Endothelial cell of umbilical vein (primary cell): ENCODE data around the gene SRRM2. TPM values are rescaled to one million over a fixed set of nuclear protein-coding genes. Genes with fewer than 3 reads are reported as not detected.

Experiments
- BruUV-seq: library from RNA; stranded (reverse); fragments of 400-500 nt; replicated peaks from 2 replicates; lab custom pipeline; 2021; lab: Mats Ljungman, UMichigan
- CTCF ChIA-PET: fragments of 300-600, 350-600 bp; sonication (Branson Sonifier 250); formaldehyde crosslinking; loops from one replicate; lab custom pipeline; 2021; ENCODE audit warnings: antibody characterized with exemption, inconsistent platforms; lab: Charles Lee
- POLR2A ChIA-PET: fragments of 300-600, 350-600 bp; sonication (Branson Sonifier 250); formaldehyde crosslinking; loops from one replicate; lab custom pipeline; 2021; ENCODE audit warnings: antibody characterized with exemption, inconsistent platforms; lab: Charles Lee
- DNase-seq: peaks from one replicate; pipeline ENCODE4 v3.0.0-alpha.2; 2011; ENCODE audit warnings: low read depth, low spot score
- FAIRE-seq: peaks from 2 replicates; lab custom pipeline; 2011; peaks lifted over from hg19 to GRCh38; lab: Jason Lieb, UNC
- H2AFZ ChIP-seq: 2 replicates; pipeline ENCODE4 v1.6.0; 2012; ENCODE audit warnings: low read depth, low read length, control low read depth, inconsistent platforms
- H3K27ac ChIP-seq: 2 replicates; pipeline ENCODE4 v1.5.1; 2011; ENCODE audit warnings: low read depth, mild to moderate bottlenecking, control low read depth, low read length, moderate library complexity; ENCODE audit not compliant: insufficient read depth
- H3K27me3 ChIP-seq, 2 experiments: 2 replicates each; pipeline versions ENCODE4 v1.6.0 to v1.6.1; 2011; ENCODE audit warnings: low read length in 2 of 2, mixed read lengths in 1 of 2; ENCODE audit not compliant: control insufficient read depth in 2 of 2, insufficient read depth in 2 of 2
- H3K36me3 ChIP-seq, 2 experiments: 2 replicates in 1 of 2; 3 replicates in 1 of 2; pipeline ENCODE4 v1.5.1; 2011; ENCODE audit warnings: low read length in 2 of 2, mild to moderate bottlenecking in 1 of 2, moderate library complexity in 1 of 2; ENCODE audit not compliant: control insufficient read depth in 2 of 2, insufficient read depth in 2 of 2; ENCODE audit errors: extremely low read depth in 1 of 2
- H3K4me1 ChIP-seq: 3 replicates; pipeline ENCODE4 v1.5.1; 2011; ENCODE audit warnings: mild to moderate bottlenecking, low read length; ENCODE audit not compliant: control insufficient read depth, insufficient read depth; ENCODE audit errors: extremely low read depth
- H3K4me2 ChIP-seq: 2 replicates; pipeline ENCODE4 v1.6.1; 2011; ENCODE audit warnings: low read length, control low read depth, mixed read lengths; ENCODE audit not compliant: insufficient read depth
- H3K4me3 ChIP-seq, 3 experiments: fragments of 200-600 bp in 1 of 3; sonication (generic), shearing (Covaris generic) in 1 of 3; replicated peaks in 1 of 3; 2 replicates each; pipeline ENCODE4 v1.5.1; 2011 to 2016; ENCODE audit warnings: control low read depth in 3 of 3, low read length in 3 of 3, mild to moderate bottlenecking in 2 of 3, inconsistent platforms in 1 of 3, low read depth in 1 of 3, moderate library complexity in 1 of 3; ENCODE audit not compliant: insufficient read depth in 1 of 3
- H3K79me2 ChIP-seq: 2 replicates; pipeline ENCODE4 v1.6.0; 2012; ENCODE audit warnings: low read length, inconsistent platforms; ENCODE audit not compliant: control insufficient read depth, insufficient read depth
- H3K9ac ChIP-seq: replicated peaks from 2 replicates; pipeline ENCODE3; 2011; ENCODE audit warnings: low read length, control low read depth; ENCODE audit not compliant: insufficient read depth; ENCODE audit errors: extremely low read depth
- H3K9me1 ChIP-seq: replicated peaks from 3 replicates; pipeline ENCODE4 v1.6.0; 2011; ENCODE audit warnings: mild to moderate bottlenecking, low read length; ENCODE audit not compliant: control insufficient read depth, insufficient read depth; ENCODE audit errors: extremely low read depth
- H3K9me3 ChIP-seq: replicated peaks from 2 replicates; pipeline ENCODE4 v1.5.1; 2012; ENCODE audit warnings: low read length, inconsistent platforms; ENCODE audit not compliant: control insufficient read depth, insufficient read depth
- H4K20me1 ChIP-seq: replicated peaks from 2 replicates; pipeline ENCODE3; 2011; ENCODE audit warnings: mild to moderate bottlenecking, low read length; ENCODE audit not compliant: control insufficient read depth, insufficient read depth; ENCODE audit errors: extremely low read depth
- EZH2 ChIP-seq: IDR thresholded peaks from 2 replicates; pipeline ENCODE4 v1.6.1; 2012; ENCODE audit warnings: borderline replicate concordance, low read depth, mild to moderate bottlenecking, moderate library complexity, low read length, inconsistent platforms; ENCODE audit not compliant: severe bottlenecking
- FOS ChIP-seq: IDR thresholded peaks from 2 replicates; pipeline ENCODE4 v1.6.1; 2011; ENCODE audit warnings: mild to moderate bottlenecking, low read length, moderate library complexity, borderline replicate concordance; ENCODE audit not compliant: insufficient read depth
- GATA2 ChIP-seq: IDR thresholded peaks from 2 replicates; pipeline ENCODE4 v1.7.0; 2011; ENCODE audit warnings: low read depth, mild to moderate bottlenecking, moderate library complexity, mixed read lengths, low read length; ENCODE audit not compliant: insufficient read length, insufficient read depth
- JUN ChIP-seq: IDR thresholded peaks from 2 replicates; pipeline ENCODE4 v1.6.1; 2011; ENCODE audit warnings: borderline replicate concordance, low read depth; ENCODE audit not compliant: insufficient read length, insufficient read depth
- MYC ChIP-seq: IDR thresholded peaks from one replicate; pipeline ENCODE4 v1.6.1; 2011; ENCODE audit warnings: mild to moderate bottlenecking, low read depth, low read length
- POLR2A ChIP-seq: IDR thresholded peaks from 2 replicates; pipeline ENCODE4 v1.6.1; 2012; ENCODE audit warnings: low read depth, mild to moderate bottlenecking, control low read depth, low read length
- POLR2AphosphoS5 ChIP-seq: IDR thresholded peaks from 2 replicates; pipeline ENCODE4 v1.6.1; 2012; ENCODE audit warnings: low read depth, mild to moderate bottlenecking, control low read depth, low read length, moderate library complexity; ENCODE audit not compliant: insufficient read depth
- dilution Hi-C: fragments of 300-500 bp; cut with MboI; formaldehyde crosslinking; loops from one replicate; pipeline ENCODE4 v1.15.0; 2019; ENCODE audit warnings: low sequenced_read_pairs; ENCODE audit not compliant: extremely low pct_ligation_motif_present
- intact Hi-C: fragments of 100-400 bp; cut with micrococcal nuclease; formaldehyde crosslinking; loops from one replicate; pipeline ENCODE4 v1.10.0; 2022
- polyA plus RNA-seq, 4 experiments: library from polyadenylated mRNA; depleted of rRNA in 3 of 4; stranded (reverse) in 3 of 4; unstranded in 1 of 4; fragments of >200 nt; gene quantifications; 2 replicates each; pipeline versions ENCODE4 v1.2.1 to v1.2.3, GENCODE V29; 2011 to 2012; ENCODE audit warnings: missing spikeins in 1 of 4
- total RNA-seq: library from RNA; stranded (reverse); gene quantifications from 2 replicates; pipeline ENCODE4 v1.2.3, GENCODE V29; 2021
- TF ChIP-seq, protein P1 (sequence below), 2 donors: IDR thresholded peaks; 1 replicate in 1 of 2; 2 replicates in 1 of 2; pipeline ENCODE4 v1.5.1; 2011; ENCODE audit warnings: low read length in 2 of 2, mild to moderate bottlenecking in 2 of 2, moderate library complexity in 2 of 2, control low read depth in 1 of 2, inconsistent platforms in 1 of 2, low read depth in 1 of 2; ENCODE audit not compliant: insufficient read depth in 1 of 2; ENCODE audit errors: extremely low read depth in 1 of 2
- TF ChIP-seq, protein P2 (sequence below): IDR thresholded peaks from 2 replicates; pipeline ENCODE4 v1.6.1; 2011; ENCODE audit not compliant: insufficient read depth, insufficient read length

SRRM2 gene
- total and polyA plus RNA-seq, 2 donors (not counting 3 experiments of a cell fraction or from before 2014, with no cell fraction given), result 270 to 483 TPM

- no peaks in the 10 kb centered on the region for H3K9me1 ChIP-seq
- no peak overlapping the region for H3K27ac ChIP-seq
- no peaks in the 10 kb centered on the region for H4K20me1 ChIP-seq
- H3K79me2 ChIP-seq, result no peaks in the 10 kb centered on the region
- dilution Hi-C loops, result no loop called here
- TF ChIP-seq, protein P1, sequence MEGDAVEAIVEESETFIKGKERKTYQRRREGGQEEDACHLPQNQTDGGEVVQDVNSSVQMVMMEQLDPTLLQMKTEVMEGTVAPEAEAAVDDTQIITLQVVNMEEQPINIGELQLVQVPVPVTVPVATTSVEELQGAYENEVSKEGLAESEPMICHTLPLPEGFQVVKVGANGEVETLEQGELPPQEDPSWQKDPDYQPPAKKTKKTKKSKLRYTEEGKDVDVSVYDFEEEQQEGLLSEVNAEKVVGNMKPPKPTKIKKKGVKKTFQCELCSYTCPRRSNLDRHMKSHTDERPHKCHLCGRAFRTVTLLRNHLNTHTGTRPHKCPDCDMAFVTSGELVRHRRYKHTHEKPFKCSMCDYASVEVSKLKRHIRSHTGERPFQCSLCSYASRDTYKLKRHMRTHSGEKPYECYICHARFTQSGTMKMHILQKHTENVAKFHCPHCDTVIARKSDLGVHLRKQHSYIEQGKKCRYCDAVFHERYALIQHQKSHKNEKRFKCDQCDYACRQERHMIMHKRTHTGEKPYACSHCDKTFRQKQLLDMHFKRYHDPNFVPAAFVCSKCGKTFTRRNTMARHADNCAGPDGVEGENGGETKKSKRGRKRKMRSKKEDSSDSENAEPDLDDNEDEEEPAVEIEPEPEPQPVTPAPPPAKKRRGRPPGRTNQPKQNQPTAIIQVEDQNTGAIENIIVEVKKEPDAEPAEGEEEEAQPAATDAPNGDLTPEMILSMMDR (IDR thresholded peaks at IDR 0.05; ENCODE audit: extremely low read depth in 1 of 2, insufficient read depth in 1 of 2, low read depth in 1 of 2, low read length in 2 of 2), result no peak
- TF ChIP-seq GATA2, result no peak
- TF ChIP-seq MYC, result no peak
- TF ChIP-seq FOS, result no peak
- no peak for TF ChIP-seq POLR2AphosphoS5
- TF ChIP-seq JUN, result no peak
- TF ChIP-seq POLR2A, result no peak
- no peak for TF ChIP-seq EZH2
- TF ChIP-seq, protein P2, sequence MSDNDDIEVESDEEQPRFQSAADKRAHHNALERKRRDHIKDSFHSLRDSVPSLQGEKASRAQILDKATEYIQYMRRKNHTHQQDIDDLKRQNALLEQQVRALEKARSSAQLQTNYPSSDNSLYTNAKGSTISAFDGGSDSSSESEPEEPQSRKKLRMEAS, result no peak
- DNase-seq (no peak), FAIRE-seq (no peak)
- intact Hi-C loops, result no loop called here
- H3K27me3 ChIP-seq, result peaks cover 0 to 13% of the 10 kb centered on the region in 2 experiments
- no peak overlapping the region for H3K4me2 ChIP-seq
- H2AFZ ChIP-seq, result no peak overlapping the region
- no peaks in the 10 kb centered on the region for H3K4me1 ChIP-seq
- no peak overlapping the region for H3K4me3 ChIP-seq
- CTCF ChIA-PET, result no interaction called here
- H3K36me3 ChIP-seq, result no peaks in the 10 kb centered on the region
- H3K9ac ChIP-seq, result no peak overlapping the region
- H3K9me3 ChIP-seq, result no peaks in the 10 kb centered on the region
- POLR2A ChIA-PET, result no interaction called here
- no TSS peak for BruUV-seq
Observed at GRCh38 chr16:2809149-2809760, 56.8 kb downstream of the SRRM2 start.
